Smooth muscle cell (in vitro differentiated cells): ENCODE results near the gene DCX. TPM values are rescaled to one million over a fixed set of nuclear protein-coding genes. Genes with fewer than 3 reads are reported as not detected.
"Not testable (repeated sequence)": the region's sequence is repeated elsewhere in the genome, so short reads cannot be mapped to it uniquely, and the experiment has no call there.

Experiments used
- DNase-seq: peaks from one replicate; lab custom pipeline; 2025; ENCODE audit not compliant: unreplicated experiment; lab: John Stamatoyannopoulos, UW
- H2AFZ ChIP-seq: fragments of 200-600 bp; sonication (generic); 2 replicates; pipeline ENCODE4 v1.6.0; 2016; ENCODE audit warnings: antibody characterized with exemption, low read depth, mild to moderate bottlenecking
- H3F3A ChIP-seq: fragments of 200-600 bp; sonication (generic); 2 replicates; pipeline ENCODE4 v1.6.0; 2017; ENCODE audit warnings: antibody characterized with exemption, low read depth
- H3K27ac ChIP-seq: fragments of 200-600 bp; sonication (generic); 2 replicates; pipeline ENCODE4 v1.5.1; 2016; ENCODE audit warnings: low read depth, mild to moderate bottlenecking
- H3K27me3 ChIP-seq: fragments of 200-600 bp; sonication (generic); 2 replicates; pipeline ENCODE4 v1.6.1; 2016; ENCODE audit warnings: low read depth, mild to moderate bottlenecking
- H3K36me3 ChIP-seq: fragments of 200-600 bp; sonication (generic); 2 replicates; pipeline ENCODE4 v1.5.1; 2016; ENCODE audit warnings: low read depth
- H3K4me1 ChIP-seq: fragments of 200-600 bp; sonication (generic); 2 replicates; pipeline ENCODE4 v1.5.1; 2016; ENCODE audit warnings: low read depth
- H3K4me2 ChIP-seq: fragments of 200-600 bp; sonication (generic); 2 replicates; pipeline ENCODE4 v1.6.0; 2016; ENCODE audit warnings: mild to moderate bottlenecking
- H3K4me3 ChIP-seq: fragments of 200-600 bp; sonication (generic); 2 replicates; pipeline ENCODE4 v1.5.1; 2016; ENCODE audit warnings: mild to moderate bottlenecking
- H3K79me2 ChIP-seq: fragments of 200-600 bp; sonication (generic); 2 replicates; pipeline ENCODE4 v1.6.0; 2016; ENCODE audit warnings: low read depth, mild to moderate bottlenecking
- H3K9ac ChIP-seq: fragments of 200-600 bp; sonication (generic); 2 replicates; pipeline ENCODE4 v1.6.0; 2016; ENCODE audit warnings: low read depth
- H3K9me3 ChIP-seq: fragments of 200-600 bp; sonication (generic); replicated peaks from 2 replicates; pipeline ENCODE4 v1.5.1; 2016; ENCODE audit warnings: low read depth
- H4K20me1 ChIP-seq: fragments of 200-600 bp; sonication (generic); 2 replicates; pipeline ENCODE4 v1.6.0; 2016; ENCODE audit warnings: low read depth
- CTCF ChIP-seq: fragments of 200-600 bp; sonication (generic); IDR thresholded peaks from 2 replicates; pipeline ENCODE4 v1.5.1; 2017; ENCODE audit warnings: borderline replicate concordance, mild to moderate bottlenecking, antibody characterized with exemption; ENCODE audit not compliant: insufficient read depth, poor library complexity, severe bottlenecking
- WGBS: methylation state at CpG from one replicate; pipeline ENCODE4 v1.1.7; 2016; ENCODE audit warnings: low lambda C conversion rate; 5-methylcytosine and 5-hydroxymethylcytosine counted together
- polyA plus RNA-seq: library from polyadenylated mRNA; unstranded; fragments of >200 nt; fragmentation: Nextera tagmentation; extraction: Ambion mirVana; gene quantifications from 2 replicates; pipeline ENCODE4 v1.2.1, GENCODE V29; 2016
- total RNA-seq: library from RNA; depleted of rRNA; stranded (reverse); fragments of >200 nt; gene quantifications from 2 replicates; pipeline ENCODE4 v1.2.3, GENCODE V29; 2014

The DCX gene
- total and polyA plus RNA-seq, 2 experiments from 2014 or later: 0.09 TPM; not detected in 1

- no peaks in the 10 kb centered on the region for H3K36me3 ChIP-seq
- H3K9me3 ChIP-seq: no peaks in the 10 kb centered on the region
- no peaks in the 10 kb centered on the region for H3K27me3 ChIP-seq
- no peak overlapping the region for H3K4me3 ChIP-seq
- no peaks in the 10 kb centered on the region for H3K79me2 ChIP-seq
- no peak overlapping the region for H3K27ac ChIP-seq
- no peak overlapping the region for H3K4me2 ChIP-seq
- H3K9ac ChIP-seq: no peak overlapping the region
- no peak for TF ChIP-seq CTCF
- no peaks in the 10 kb centered on the region for H3F3A ChIP-seq
- H4K20me1 ChIP-seq: no peaks in the 10 kb centered on the region
- WGBS: 43% methylated on average over 1 of the region's 1 CpG
- no peak overlapping the region for H2AFZ ChIP-seq
- H3K4me1 ChIP-seq: no peaks in the 10 kb centered on the region
- DNase-seq: no peak
Observed at GRCh38 chrX:111352424-111352823, 59.6 kb downstream of the DCX start.

GRCh38 chrX:111349934-111350333 is 62.1 kb downstream of the DCX start:
- H3K9ac ChIP-seq: no peak overlapping the region
- no peak overlapping the region for H3K4me2 ChIP-seq
- no peaks in the 10 kb centered on the region for H3K27me3 ChIP-seq
- no peaks in the 10 kb centered on the region for H3K4me1 ChIP-seq
- no peaks in the 10 kb centered on the region for H4K20me1 ChIP-seq
- H3K27ac ChIP-seq: no peak overlapping the region
- H3K79me2 ChIP-seq: no peaks in the 10 kb centered on the region
- no peak for TF ChIP-seq CTCF
- no peaks in the 10 kb centered on the region for H3K36me3 ChIP-seq
- no peak overlapping the region for H2AFZ ChIP-seq
- H3K9me3 ChIP-seq: no peaks in the 10 kb centered on the region
- H3K4me3 ChIP-seq: no peak overlapping the region
- no peaks in the 10 kb centered on the region for H3F3A ChIP-seq
- DNase-seq: no peak

GRCh38 chrX:111349101-111349500 is 62.9 kb downstream of the DCX start:
- Histone ChIP-seq H3K79me2 (no peaks in the 10 kb centered on the region), H3K27me3 (no peaks in the 10 kb centered on the region), H3K9me3 (no peaks in the 10 kb centered on the region), H3F3A (no peaks in the 10 kb centered on the region), H3K4me1 (no peaks in the 10 kb centered on the region), H3K36me3 (no peaks in the 10 kb centered on the region), H4K20me1 (no peaks in the 10 kb centered on the region), H2AFZ (no peak overlapping the region), H3K27ac (no peak overlapping the region), H3K4me2 (no peak overlapping the region), H3K9ac (no peak overlapping the region), H3K4me3 (no peak overlapping the region)
- DNase-seq: no peak
- 57% methylated on average over 3 of the region's 3 CpGs for WGBS
- no peak for TF ChIP-seq CTCF

- Histone ChIP-seq H2AFZ (no peak overlapping the region), H3K4me2 (no peak overlapping the region), H3K9ac (no peak overlapping the region), H3K9me3 (no peaks in the 10 kb centered on the region), H3K79me2 (no peaks in the 10 kb centered on the region), H3F3A (no peaks in the 10 kb centered on the region), H4K20me1 (no peaks in the 10 kb centered on the region), H3K4me1 (no peaks in the 10 kb centered on the region), H3K36me3 (no peaks in the 10 kb centered on the region), H3K27ac (no peak overlapping the region), H3K27me3 (no peaks in the 10 kb centered on the region), H3K4me3 (no peak overlapping the region)
- no peak for TF ChIP-seq CTCF
- WGBS: 55% methylated on average over 2 of the region's 2 CpGs
- DNase-seq: no peak
Observed at GRCh38 chrX:111348429-111348828, 63.6 kb downstream of the DCX start.

- H3K79me2 ChIP-seq, H3K36me3 ChIP-seq, H3K9ac ChIP-seq, H3K27ac ChIP-seq, H3K4me1 ChIP-seq, H2AFZ ChIP-seq, DNase-seq, H3K4me3 ChIP-seq, H3K27me3 ChIP-seq, H3F3A ChIP-seq, H3K9me3 ChIP-seq, H3K4me2 ChIP-seq, H4K20me1 ChIP-seq: not testable (repeated sequence)
Observed at GRCh38 chrX:111346150-111346549, 65.8 kb downstream of the DCX start.
